K562 (cell line): Measurements from ENCODE around the gene KAT2B. TPM values are rescaled to one million over a fixed set of nuclear protein-coding genes. Genes with fewer than 3 reads are reported as not detected.

ENCODE experiments used
- ATAC-seq: fragments of 200-7000 bp; cut with Tn5 transposase; 3 replicates; pipeline ENCODE4 v1.9.1; 2020; ENCODE audit warnings: moderate library complexity
- BruUV-seq: library from RNA; stranded (reverse); fragments of 400-500 nt; replicated peaks from 2 replicates; lab custom pipeline; 2021; lab: Mats Ljungman, UMichigan
- CTCF ChIA-PET: fragments of 300-600 bp; formaldehyde crosslinking; extraction: SDS; loops from one replicate; lab custom pipeline; 2021; ENCODE audit warnings: low intra/inter-chr PET ratio; lab: Yijun Ruan, JAX
- POLR2A ChIA-PET: fragments of 300-600, 350-650 bp; sonication (Branson Sonifier 250); formaldehyde crosslinking; extraction: SDS; loops from one replicate; lab custom pipeline; 2021; ENCODE audit warnings: antibody characterized with exemption, inconsistent platforms; lab: Yijun Ruan, JAX
- DNase-seq, 4 experiments: peaks; one replicate each; pipeline versions ENCODE4 v3.0.0 to v3.0.0-alpha.2; 2011 to 2018; ENCODE audit warnings: low spot score in 3 of 4, mixed read lengths in 3 of 4; ENCODE audit errors: extremely low read depth in 1 of 4
- FAIRE-seq: peaks from 2 replicates; lab custom pipeline; 2011; peaks lifted over from hg19 to GRCh38; lab: Jason Lieb, UNC
- H2AFZ ChIP-seq: 2 replicates; pipeline ENCODE4 v1.6.0; 2011; ENCODE audit warnings: low read depth, low read length, control low read depth, inconsistent platforms
- H3K27ac ChIP-seq: fragments of 200-600 bp; 3 replicates; pipeline ENCODE4 v1.8.0; 2011; ENCODE audit warnings: low read depth, mild to moderate bottlenecking, control low read depth, inconsistent platforms, low read length, moderate library complexity, mixed read lengths; ENCODE audit errors: extremely low read depth
- H3K27me3 ChIP-seq, 2 experiments: fragments of 300-600 bp in 1 of 2; 2 replicates in 1 of 2; 3 replicates in 1 of 2; pipeline versions ENCODE4 v1.6.0 to v1.8.0; 2011; ENCODE audit warnings: inconsistent platforms in 2 of 2, low read length in 2 of 2, mild to moderate bottlenecking in 1 of 2, mixed read lengths in 1 of 2, moderate library complexity in 1 of 2; ENCODE audit not compliant: control insufficient read depth in 2 of 2, insufficient read depth in 2 of 2
- H3K36me3 ChIP-seq: fragments of 300-600 bp; 3 replicates; pipeline ENCODE4 v1.8.0; 2011; ENCODE audit warnings: mild to moderate bottlenecking, low read length, inconsistent platforms; ENCODE audit not compliant: control insufficient read depth, insufficient read depth
- H3K4me1 ChIP-seq, 2 experiments: fragments of 200-600 bp in 1 of 2; replicated peaks in 1 of 2; 2 replicates in 1 of 2; 3 replicates in 1 of 2; pipeline versions ENCODE4 v1.5.1 to v1.8.0; 2011; ENCODE audit warnings: inconsistent platforms in 2 of 2, low read length in 2 of 2, mild to moderate bottlenecking in 1 of 2, mixed read lengths in 1 of 2, moderate library complexity in 1 of 2; ENCODE audit not compliant: control insufficient read depth in 2 of 2, insufficient read depth in 2 of 2
- H3K4me2 ChIP-seq: 2 replicates; pipeline ENCODE4 v1.6.1; 2011; ENCODE audit warnings: low read length, control low read depth, inconsistent platforms, mixed read lengths; ENCODE audit not compliant: insufficient read depth
- H3K4me3 ChIP-seq: fragments of 200-600 bp; sonication (generic), shearing (Covaris generic); 2 replicates; pipeline ENCODE4 v1.5.1; 2016; ENCODE audit warnings: control low read depth, inconsistent platforms
- H3K79me2 ChIP-seq: fragments of 200-600 bp; 3 replicates; pipeline ENCODE4 v1.8.0; 2011; ENCODE audit warnings: low read length, inconsistent platforms; ENCODE audit not compliant: control insufficient read depth, insufficient read depth
- H3K9ac ChIP-seq, 2 experiments: 2 replicates each; pipeline versions ENCODE4 v1.6.0 to v1.6.1; 2011; ENCODE audit warnings: low read depth in 2 of 2, low read length in 2 of 2, control low read depth in 1 of 2, inconsistent platforms in 1 of 2, mild to moderate bottlenecking in 1 of 2, mixed read lengths in 1 of 2; ENCODE audit not compliant: insufficient read depth in 1 of 2
- H3K9me1 ChIP-seq: one replicate; pipeline ENCODE4 v1.6.0; 2011; ENCODE audit warnings: inconsistent platforms, mild to moderate bottlenecking, low read length, moderate library complexity; ENCODE audit not compliant: control insufficient read depth, insufficient read depth
- H3K9me3 ChIP-seq: replicated peaks from 2 replicates; pipeline ENCODE4 v1.5.1; 2011; ENCODE audit warnings: low read depth, low read length, inconsistent platforms; ENCODE audit not compliant: control insufficient read depth, insufficient read depth
- H4K20me1 ChIP-seq: replicated peaks from 2 replicates; pipeline ENCODE4 v1.6.1; 2011; ENCODE audit warnings: low read length, inconsistent platforms, mixed read lengths; ENCODE audit not compliant: control insufficient read depth, insufficient read depth
- DIDO1 ChIP-seq: fragments of 450-650 bp; IDR thresholded peaks from 2 replicates; pipeline ENCODE4 v1.6.1; 2016; ENCODE audit warnings: low read depth, missing biosample characterization, missing genetic modification characterization
- ELF4 ChIP-seq: fragments of 450-650 bp; formaldehyde crosslinking; IDR thresholded peaks from 2 replicates; pipeline ENCODE4 v1.4.0; 2022; ENCODE audit warnings: missing genetic modification characterization
- EZH2 ChIP-seq: IDR thresholded peaks from 2 replicates; pipeline ENCODE4 v1.6.1; 2012; ENCODE audit warnings: low read depth, mild to moderate bottlenecking, inconsistent platforms, low read length, borderline replicate concordance
- FIP1L1 ChIP-seq: fragments of 200-400 bp; formaldehyde crosslinking; IDR thresholded peaks from 2 replicates; pipeline ENCODE4 v1.6.1; 2018; ENCODE audit warnings: mild to moderate bottlenecking, low read depth, low read length; ENCODE audit not compliant: poor library complexity, severe bottlenecking
- FOXJ3 ChIP-seq: sonication (generic); formaldehyde crosslinking; IDR thresholded peaks from 2 replicates; pipeline ENCODE4 v1.4.0; 2020; ENCODE audit warnings: mild to moderate bottlenecking, missing genetic modification reagents
- HDAC3 ChIP-seq: fragments of 450-650 bp; IDR thresholded peaks from 2 replicates; pipeline ENCODE4 v1.6.1; 2018; ENCODE audit warnings: borderline replicate concordance, mild to moderate bottlenecking, moderate library complexity; ENCODE audit not compliant: partially characterized antibody
- HNRNPL ChIP-seq: fragments of 200-400 bp; formaldehyde crosslinking; IDR thresholded peaks from 2 replicates; pipeline ENCODE4 v1.6.1; 2017; ENCODE audit warnings: low read depth, mild to moderate bottlenecking, low read length
- SIX5 ChIP-seq, 2 experiments: IDR thresholded peaks; 2 replicates each; pipeline ENCODE4 v1.6.1; 2011; ENCODE audit warnings: low read length in 2 of 2, borderline replicate concordance in 1 of 2, low read depth in 1 of 2, mild to moderate bottlenecking in 1 of 2, moderate library complexity in 1 of 2; ENCODE audit not compliant: insufficient read depth in 1 of 2
- SMAD1 ChIP-seq: fragments of 150-350 bp; IDR thresholded peaks from 2 replicates; pipeline ENCODE4 v1.6.1; 2014; ENCODE audit warnings: low read length, low read depth; ENCODE audit not compliant: partially characterized antibody
- TRIM24 ChIP-seq, 2 experiments: fragments of 450-650 bp; IDR thresholded peaks; 2 replicates each; pipeline ENCODE4 v1.6.1; 2016
- YBX1 ChIP-seq: fragments of 450-650 bp; IDR thresholded peaks from 2 replicates; pipeline ENCODE4 v1.7.1; 2016; ENCODE audit warnings: mild to moderate bottlenecking
- ZNF282 ChIP-seq: sonication (generic); formaldehyde crosslinking; IDR thresholded peaks from 2 replicates; pipeline ENCODE4 v1.8.1; 2023; ENCODE audit warnings: missing genetic modification reagents
- ZNF398 ChIP-seq: fragments of 250-450 bp; sonication (Bioruptor Pico); IDR thresholded peaks from 2 replicates; pipeline ENCODE4 v1.8.0; 2021; ENCODE audit warnings: moderate library complexity, mild to moderate bottlenecking, inconsistent platforms
- WGBS: fragments of 100-300 bp; shearing (Covaris generic); methylation state at CpG from one replicate; pipeline ENCODE4 v1.1.6; 2016; ENCODE audit warnings: low coverage, mixed read lengths; ENCODE audit not compliant: insufficient coverage; ENCODE audit errors: missing lambda C conversion rate; 5-methylcytosine and 5-hydroxymethylcytosine counted together
- in situ Hi-C: fragments of 300-500 bp; cut with MboI; formaldehyde crosslinking; loops from 4 replicates; pipeline ENCODE4 v1.15.0; 2018; ENCODE audit warnings: inconsistent platforms, mixed read lengths
- intact Hi-C: fragments of 100-400 bp; cut with micrococcal nuclease; formaldehyde crosslinking; loops from 2 replicates; pipeline ENCODE4 v1.14.2; 2022
- polyA plus RNA-seq, 8 experiments: library from polyadenylated mRNA; depleted of rRNA in 4 of 8; stranded (reverse) in 5 of 8; unstranded in 3 of 8; fragments of >200 nt; fragmentation: Nextera tagmentation in 2 of 8; fragmentation: Illumina TruSeq in 1 of 8; extraction: Ambion mirVana in 2 of 8; extraction: Trizol in 1 of 8; gene quantifications; 2 replicates each; pipeline versions ENCODE4 v1.2.1 to v1.2.3, GENCODE V29; 2011 to 2014; ENCODE audit warnings: inconsistent platforms in 1 of 8, missing spikeins in 1 of 8
- total RNA-seq, 7 experiments: library from RNA; depleted of rRNA in 6 of 7; stranded (reverse); fragments of >200 nt in 6 of 7; fragmentation: Illumina TruSeq in 2 of 7; extraction: Trizol in 2 of 7; gene quantifications; 2 replicates each; pipeline versions ENCODE4 v1.2.1 to v1.2.3, GENCODE V29; 2011 to 2021; ENCODE audit warnings: low replicate concordance in 1 of 7

The KAT2B gene
- total and polyA plus RNA-seq, 9 of the 15 experiments (the other 6 are each of a cell fraction or from before 2014, with no cell fraction given) = 3.3 to 14.9 (median 12.2) TPM

GRCh38 chr3:20057612-20058180 is 17.4 kb downstream of the KAT2B start:
- TF ChIP-seq EZH2 = no peak
- no peak for TF ChIP-seq ZNF282 (CRISPR knock-in tag)
- TF ChIP-seq TRIM24 (IDR thresholded peaks at IDR 0.05) = no peak
- TF ChIP-seq ELF4 (CRISPR knock-in tag) = no peak
- no peak for TF ChIP-seq ZNF398 (CRISPR knock-in tag)
- TF ChIP-seq FIP1L1 = no peak
- no peak for TF ChIP-seq YBX1
- no peak for TF ChIP-seq SMAD1
- no peak for TF ChIP-seq HNRNPL
- no peak for TF ChIP-seq SIX5 (IDR thresholded peaks at IDR 0.05; ENCODE audit: borderline replicate concordance in 1 of 2, insufficient read depth in 1 of 2, low read depth in 1 of 2, low read length in 2 of 2)
- TF ChIP-seq DIDO1 (tag) = no peak
- no peak for TF ChIP-seq HDAC3
- TF ChIP-seq FOXJ3 (CRISPR knock-in tag) = no peak
- no TSS peak for BruUV-seq
- Histone ChIP-seq H3K9me1 (no peaks in the 10 kb centered on the region), H3K27me3 (no peaks in the 10 kb centered on the region), H4K20me1 (no peaks in the 10 kb centered on the region), H3K4me1 (peaks cover 0 to 33% of the 10 kb centered on the region in 2 experiments; a peak in 2 of 5 replicates), H3K9ac (no peak overlapping the region), H3K4me2 (no peak overlapping the region), H3K27ac (no peak overlapping the region), H2AFZ (no peak overlapping the region), H3K79me2 (peaks cover 26% of the 10 kb centered on the region), H3K4me3 (no peak overlapping the region), H3K36me3 (no peaks in the 10 kb centered on the region), H3K9me3 (no peaks in the 10 kb centered on the region)
- ChIA-PET CTCF (no interaction called here), POLR2A (interaction anchor here (0.6 kb wide), 1 partner anchor 646 kb away, joined by 3 read pairs; no protein-coding TSS in a partner anchor)
- ATAC-seq (no peak; the same call in 2 of the 3 replicates), DNase-seq (no peak), FAIRE-seq (no peak)
- 54% methylated on average over 2 of the region's 2 CpGs for WGBS
- intact Hi-C loops = no loop called here
- in situ Hi-C loops = no loop called here
